GM12878 (cell line): ENCODE data around the gene MYL3. TPM values are rescaled to one million over a fixed set of nuclear protein-coding genes. Genes with fewer than 3 reads are reported as not detected.
A peak's percentile ranks its signal among the peaks of the same experiment; 100 is the strongest.

Source experiments
- ATAC-seq: fragments of 200-7000 bp; cut with Tn5 transposase; 3 replicates; pipeline ENCODE4 v1.9.1; 2020; ENCODE audit warnings: mild to moderate bottlenecking, moderate library complexity
- BruUV-seq: library from RNA; stranded (reverse); fragments of 400-500 nt; replicated peaks from 2 replicates; lab custom pipeline; 2021; lab: Mats Ljungman, UMichigan
- CTCF ChIA-PET: fragments of 300-600 bp; sonication (Branson Sonifier 250); formaldehyde crosslinking; extraction: SDS; loops from one replicate; lab custom pipeline; 2021; ENCODE audit warnings: inconsistent platforms; lab: Yijun Ruan, JAX
- POLR2A ChIA-PET: fragments of 350-600 bp; formaldehyde crosslinking; extraction: SDS; loops from one replicate; lab custom pipeline; 2021; ENCODE audit warnings: inconsistent platforms; lab: Charles Lee
- RAD21 ChIA-PET: fragments of 300-600 bp; sonication (Branson Sonifier 250); formaldehyde crosslinking; loops from one replicate; lab custom pipeline; 2023; ENCODE audit warnings: antibody characterized with exemption; ENCODE audit not compliant: unreplicated experiment; lab: Charles Lee
- SMC1A ChIA-PET: fragments of 300-600 bp; sonication (Branson Sonifier 250); formaldehyde crosslinking; loops from one replicate; lab custom pipeline; 2023; ENCODE audit not compliant: unreplicated experiment, uncharacterized antibody; lab: Charles Lee
- DNase-seq: peaks from one replicate; pipeline ENCODE4 v3.0.0-alpha.2; 2011; ENCODE audit warnings: low read depth, low spot score
- FAIRE-seq: peaks from 3 replicates; lab custom pipeline; 2011; peaks lifted over from hg19 to GRCh38; lab: Jason Lieb, UNC
- H2AFZ ChIP-seq: 2 replicates; pipeline ENCODE4 v1.6.0; 2011; ENCODE audit warnings: low read depth, low read length, control low read depth; ENCODE audit not compliant: control insufficient read depth
- H3K27ac ChIP-seq: 2 replicates; pipeline ENCODE4 v1.5.1; 2011; ENCODE audit warnings: control low read depth; ENCODE audit not compliant: control insufficient read depth, insufficient read depth
- H3K27me3 ChIP-seq, 2 experiments: replicated peaks in 1 of 2; 2 replicates each; pipeline versions ENCODE4 v1.6.0 to v1.6.1; 2011; ENCODE audit warnings: low read length in 1 of 2; ENCODE audit not compliant: control insufficient read depth in 2 of 2, insufficient read depth in 2 of 2
- H3K36me3 ChIP-seq, 2 experiments: 2 replicates each; pipeline ENCODE4 v1.5.1; 2011; ENCODE audit warnings: low read length in 1 of 2; ENCODE audit not compliant: control insufficient read depth in 2 of 2, insufficient read depth in 2 of 2
- H3K4me1 ChIP-seq: 2 replicates; pipeline ENCODE4 v1.6.1; 2011; ENCODE audit warnings: mild to moderate bottlenecking, low read length, moderate library complexity, mixed read lengths; ENCODE audit not compliant: control insufficient read depth, insufficient read depth
- H3K4me2 ChIP-seq: 2 replicates; pipeline ENCODE4 v1.6.0; 2011; ENCODE audit warnings: control low read depth; ENCODE audit not compliant: control insufficient read depth, insufficient read depth
- H3K4me3 ChIP-seq: fragments of 200-600 bp; sonication (generic); 2 replicates; pipeline ENCODE4 v1.5.1; 2016
- H3K79me2 ChIP-seq: 2 replicates; pipeline ENCODE4 v1.6.0; 2011; ENCODE audit warnings: low read length; ENCODE audit not compliant: control insufficient read depth, insufficient read depth
- H3K9ac ChIP-seq: 2 replicates; pipeline ENCODE4 v1.8.0; 2011; ENCODE audit warnings: low read length, control low read depth, mixed read lengths; ENCODE audit not compliant: control insufficient read depth, insufficient read depth
- H3K9me3 ChIP-seq: replicated peaks from 3 replicates; pipeline ENCODE4 v1.5.1; 2011; ENCODE audit warnings: mild to moderate bottlenecking, low read length; ENCODE audit not compliant: control insufficient read depth, insufficient read depth
- H4K20me1 ChIP-seq: 2 replicates; pipeline ENCODE4 v1.6.0; 2011; ENCODE audit not compliant: control insufficient read depth, insufficient read depth
- EED ChIP-seq: sonication (generic); IDR thresholded peaks from 2 replicates; pipeline ENCODE4 v1.6.1; 2016; ENCODE audit warnings: antibody characterized with exemption, low read depth
- HDGF ChIP-seq: fragments of 450-650 bp; IDR thresholded peaks from 2 replicates; pipeline ENCODE4 v1.6.1; 2016; ENCODE audit warnings: antibody characterized with exemption
- KAT2A ChIP-seq: conservative IDR thresholded peaks from 2 replicates; pipeline ENCODE4 v1.6.1; 2011; ENCODE audit warnings: low read depth, low read length; ENCODE audit not compliant: control insufficient read depth
- POU2F2 ChIP-seq: IDR thresholded peaks from 3 replicates; pipeline ENCODE4 v1.6.1; 2011; ENCODE audit warnings: low read depth, mild to moderate bottlenecking, low read length, borderline replicate concordance
- SUPT20H ChIP-seq: IDR thresholded peaks from 2 replicates; pipeline ENCODE4 v1.6.1; 2011; ENCODE audit warnings: low read depth, mild to moderate bottlenecking, low read length, moderate library complexity, borderline replicate concordance; ENCODE audit not compliant: control insufficient read depth
- TARDBP ChIP-seq: IDR thresholded peaks from 2 replicates; pipeline ENCODE4 v1.6.1; 2016; ENCODE audit warnings: borderline replicate concordance
- ZNF24 ChIP-seq: fragments of 450-650 bp; IDR thresholded peaks from 2 replicates; pipeline ENCODE4 v1.6.1; 2017; ENCODE audit warnings: antibody characterized with exemption, mild to moderate bottlenecking
- WGBS: methylation state at CpG from one replicate; pipeline ENCODE4 v1.1.6; 2016; ENCODE audit warnings: low lambda C conversion rate; ENCODE audit not compliant: insufficient replicate concordance, insufficient coverage; ENCODE audit errors: missing lambda C conversion rate; 5-methylcytosine and 5-hydroxymethylcytosine counted together
- in situ Hi-C: fragments of 300-500 bp; cut with MboI; formaldehyde crosslinking; loops from 9 replicates; pipeline ENCODE4 v1.14.3; 2018; ENCODE audit warnings: mixed read lengths
- intact Hi-C: fragments of 100-400 bp; cut with micrococcal nuclease; formaldehyde crosslinking; loops from one replicate; pipeline ENCODE4 v1.14.2; 2022; ENCODE audit not compliant: unreplicated experiment
- polyA plus RNA-seq, 11 experiments: library from polyadenylated mRNA; depleted of rRNA in 4 of 11; unstranded in 6 of 11; stranded (reverse) in 5 of 11; fragments of >200 nt; fragmentation: Nextera tagmentation in 4 of 11; fragmentation: Illumina TruSeq in 1 of 11; extraction: Ambion mirVana in 4 of 11; extraction: Trizol in 1 of 11; gene quantifications; 1 replicate in 1 of 11; 2 replicates in 10 of 11; pipeline versions ENCODE4 v1.2.1 to v1.2.3, GENCODE V29; 2011 to 2016; ENCODE audit warnings: inconsistent platforms in 2 of 11, missing spikeins in 2 of 11, low read depth in 1 of 11
- total RNA-seq, 4 experiments: library from RNA; depleted of rRNA in 3 of 4; stranded (reverse); fragments of >200 nt in 3 of 4; fragmentation: Illumina TruSeq in 1 of 4; extraction: Trizol in 1 of 4; gene quantifications; 2 replicates each; pipeline versions ENCODE4 v1.2.1 to v1.2.3, GENCODE V29; 2013 to 2021
- TF ChIP-seq, protein P1 (sequence below), 3 experiments: IDR thresholded peaks in 2 of 3; conservative IDR thresholded peaks in 1 of 3; 2 replicates each; pipeline ENCODE4 v1.5.1; 2011; ENCODE audit warnings: low read depth in 3 of 3, low read length in 3 of 3, mild to moderate bottlenecking in 3 of 3, control low read depth in 2 of 3, moderate library complexity in 2 of 3, inconsistent platforms in 1 of 3, mixed read lengths in 1 of 3; ENCODE audit not compliant: control insufficient read depth in 2 of 3, insufficient read depth in 1 of 3; ENCODE audit errors: extremely low read depth in 1 of 3
- TF ChIP-seq, protein P2 (sequence below): IDR thresholded peaks from 2 replicates; pipeline ENCODE4 v1.6.1; 2012; ENCODE audit warnings: improper control_type of control experiment, low read depth, low read length; ENCODE audit not compliant: insufficient replicate concordance

The MYL3 gene
- total and polyA plus RNA-seq, 10 of the 15 experiments (the other 5 are each of a cell fraction or from before 2014, with no cell fraction given): 0.40 TPM; not detected in 9

DNA sequence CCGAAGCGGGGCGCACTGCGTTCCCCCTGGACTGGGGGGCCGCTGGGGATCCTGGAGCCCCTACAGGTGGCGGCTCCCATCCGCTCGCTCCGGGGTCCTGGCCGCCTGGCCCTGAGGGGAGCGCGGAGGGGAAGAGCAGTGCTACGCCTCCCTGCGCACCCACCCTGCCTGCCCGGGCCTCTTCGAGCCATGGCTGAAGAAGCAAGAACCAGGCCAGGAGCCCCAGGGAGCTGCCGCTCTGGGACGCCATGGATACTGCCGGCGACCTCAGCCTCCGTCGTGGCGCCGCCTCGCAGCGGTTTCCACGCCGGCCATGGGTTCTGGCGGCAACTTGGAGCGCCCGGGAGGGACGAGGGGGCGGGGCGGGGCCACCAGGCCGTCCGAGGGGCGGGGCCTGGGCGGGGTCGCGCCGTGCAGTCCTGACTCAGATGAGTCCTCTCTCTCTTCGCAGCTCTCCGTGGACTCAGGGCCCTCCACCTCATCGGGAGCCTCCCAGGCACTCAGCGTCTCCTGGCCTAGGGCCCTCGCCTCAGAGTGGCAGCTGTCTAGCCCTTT lies 50.9 kb downstream of the MYL3 start:
- FAIRE-seq (no peak), DNase-seq (no peak), ATAC-seq (peak; percentile 85)
- BruUV-seq: no TSS peak
- Histone ChIP-seq H3K9ac (no peak overlapping the region), H4K20me1 (no peaks in the 10 kb centered on the region), H3K4me1 (no peaks in the 10 kb centered on the region), H2AFZ (peak overlapping the region; percentile 68), H3K36me3 (no peaks in the 10 kb centered on the region), H3K79me2 (no peaks in the 10 kb centered on the region), H3K9me3 (no peaks in the 10 kb centered on the region), H3K27ac (no peak overlapping the region), H3K4me3 (no peak overlapping the region), H3K4me2 (peak overlapping the region; percentile 65; the same call in 1 of the 2 replicates), H3K27me3 (no peaks in the 10 kb centered on the region; a peak in 1 of 4 replicates)
- TF ChIP-seq KAT2A (no peak), HDGF (no peak), EED (no peak), TARDBP (no peak)
- ChIA-PET RAD21 (no interaction called here), CTCF (no interaction called here), SMC1A (no interaction called here), POLR2A (no interaction called here)
- intact Hi-C loops: no loop called here
- in situ Hi-C loops: no loop called here
- WGBS: 6% methylated on average over 35 of the region's 46 CpGs

GRCh38 chr3:46811615-46812236 lies 51.5 kb downstream of the MYL3 start:
- CTCF ChIA-PET: no interaction called here
- TF ChIP-seq, protein P1, sequence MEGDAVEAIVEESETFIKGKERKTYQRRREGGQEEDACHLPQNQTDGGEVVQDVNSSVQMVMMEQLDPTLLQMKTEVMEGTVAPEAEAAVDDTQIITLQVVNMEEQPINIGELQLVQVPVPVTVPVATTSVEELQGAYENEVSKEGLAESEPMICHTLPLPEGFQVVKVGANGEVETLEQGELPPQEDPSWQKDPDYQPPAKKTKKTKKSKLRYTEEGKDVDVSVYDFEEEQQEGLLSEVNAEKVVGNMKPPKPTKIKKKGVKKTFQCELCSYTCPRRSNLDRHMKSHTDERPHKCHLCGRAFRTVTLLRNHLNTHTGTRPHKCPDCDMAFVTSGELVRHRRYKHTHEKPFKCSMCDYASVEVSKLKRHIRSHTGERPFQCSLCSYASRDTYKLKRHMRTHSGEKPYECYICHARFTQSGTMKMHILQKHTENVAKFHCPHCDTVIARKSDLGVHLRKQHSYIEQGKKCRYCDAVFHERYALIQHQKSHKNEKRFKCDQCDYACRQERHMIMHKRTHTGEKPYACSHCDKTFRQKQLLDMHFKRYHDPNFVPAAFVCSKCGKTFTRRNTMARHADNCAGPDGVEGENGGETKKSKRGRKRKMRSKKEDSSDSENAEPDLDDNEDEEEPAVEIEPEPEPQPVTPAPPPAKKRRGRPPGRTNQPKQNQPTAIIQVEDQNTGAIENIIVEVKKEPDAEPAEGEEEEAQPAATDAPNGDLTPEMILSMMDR (IDR thresholded peaks at IDR 0.05 in 2 of 3, conservative IDR thresholded peaks at IDR 0.05 in 1 of 3; ENCODE audit: control insufficient read depth in 2 of 3, extremely low read depth in 1 of 3, insufficient read depth in 1 of 3, low read depth in 3 of 3, low read length in 3 of 3): no peak
- TF ChIP-seq POU2F2 (no peak), SUPT20H (no peak), ZNF24 (no peak)
- TF ChIP-seq, protein P2, sequence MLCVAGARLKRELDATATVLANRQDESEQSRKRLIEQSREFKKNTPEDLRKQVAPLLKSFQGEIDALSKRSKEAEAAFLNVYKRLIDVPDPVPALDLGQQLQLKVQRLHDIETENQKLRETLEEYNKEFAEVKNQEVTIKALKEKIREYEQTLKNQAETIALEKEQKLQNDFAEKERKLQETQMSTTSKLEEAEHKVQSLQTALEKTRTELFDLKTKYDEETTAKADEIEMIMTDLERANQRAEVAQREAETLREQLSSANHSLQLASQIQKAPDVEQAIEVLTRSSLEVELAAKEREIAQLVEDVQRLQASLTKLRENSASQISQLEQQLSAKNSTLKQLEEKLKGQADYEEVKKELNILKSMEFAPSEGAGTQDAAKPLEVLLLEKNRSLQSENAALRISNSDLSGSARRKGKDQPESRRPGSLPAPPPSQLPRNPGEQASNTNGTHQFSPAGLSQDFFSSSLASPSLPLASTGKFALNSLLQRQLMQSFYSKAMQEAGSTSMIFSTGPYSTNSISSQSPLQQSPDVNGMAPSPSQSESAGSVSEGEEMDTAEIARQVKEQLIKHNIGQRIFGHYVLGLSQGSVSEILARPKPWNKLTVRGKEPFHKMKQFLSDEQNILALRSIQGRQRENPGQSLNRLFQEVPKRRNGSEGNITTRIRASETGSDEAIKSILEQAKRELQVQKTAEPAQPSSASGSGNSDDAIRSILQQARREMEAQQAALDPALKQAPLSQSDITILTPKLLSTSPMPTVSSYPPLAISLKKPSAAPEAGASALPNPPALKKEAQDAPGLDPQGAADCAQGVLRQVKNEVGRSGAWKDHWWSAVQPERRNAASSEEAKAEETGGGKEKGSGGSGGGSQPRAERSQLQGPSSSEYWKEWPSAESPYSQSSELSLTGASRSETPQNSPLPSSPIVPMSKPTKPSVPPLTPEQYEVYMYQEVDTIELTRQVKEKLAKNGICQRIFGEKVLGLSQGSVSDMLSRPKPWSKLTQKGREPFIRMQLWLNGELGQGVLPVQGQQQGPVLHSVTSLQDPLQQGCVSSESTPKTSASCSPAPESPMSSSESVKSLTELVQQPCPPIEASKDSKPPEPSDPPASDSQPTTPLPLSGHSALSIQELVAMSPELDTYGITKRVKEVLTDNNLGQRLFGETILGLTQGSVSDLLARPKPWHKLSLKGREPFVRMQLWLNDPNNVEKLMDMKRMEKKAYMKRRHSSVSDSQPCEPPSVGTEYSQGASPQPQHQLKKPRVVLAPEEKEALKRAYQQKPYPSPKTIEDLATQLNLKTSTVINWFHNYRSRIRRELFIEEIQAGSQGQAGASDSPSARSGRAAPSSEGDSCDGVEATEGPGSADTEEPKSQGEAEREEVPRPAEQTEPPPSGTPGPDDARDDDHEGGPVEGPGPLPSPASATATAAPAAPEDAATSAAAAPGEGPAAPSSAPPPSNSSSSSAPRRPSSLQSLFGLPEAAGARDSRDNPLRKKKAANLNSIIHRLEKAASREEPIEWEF: no peak

More at GRCh38 chr3:46811615-46812236, 51.5 kb downstream of the MYL3 start:
- Histone ChIP-seq H3K36me3 (no peaks in the 10 kb centered on the region), H3K4me1 (no peaks in the 10 kb centered on the region), H3K27ac (no peak overlapping the region), H3K9ac (no peak overlapping the region), H3K9me3 (no peaks in the 10 kb centered on the region), H2AFZ (no peak overlapping the region), H3K79me2 (no peaks in the 10 kb centered on the region), H3K27me3 (no peaks in the 10 kb centered on the region; a peak in 1 of 4 replicates), H3K4me2 (peak overlapping the region; percentile 65; the same call in 1 of the 2 replicates), H4K20me1 (no peaks in the 10 kb centered on the region), H3K4me3 (no peak overlapping the region)
- in situ Hi-C loops: no loop called here
- whole genome bisulfite sequencing: 58% methylated on average over 15 of the region's 15 CpGs
- no peak for DNase-seq
- no peak for FAIRE-seq
- SMC1A ChIA-PET: no interaction called here
- BruUV-seq: no TSS peak
- ATAC-seq: peak; percentile 16; the same call in 1 of the 3 replicates
- intact Hi-C loops: no loop called here
- POLR2A ChIA-PET: no interaction called here
- RAD21 ChIA-PET: no interaction called here
